PC-9 (cell line): ENCODE measurements around the gene DOCK2. TPM values are rescaled to one million over a fixed set of nuclear protein-coding genes. Genes with fewer than 3 reads are reported as not detected.

Experiments
- BruUV-seq: library from RNA; stranded (reverse); fragments of 400-500 nt; replicated peaks from 2 replicates; lab custom pipeline; 2021; lab: Mats Ljungman, UMichigan
- CTCF ChIA-PET: fragments of 300-600 bp; sonication (Branson Sonifier 250); formaldehyde crosslinking; loops from one replicate; lab custom pipeline; 2022; ENCODE audit warnings: antibody characterized with exemption; lab: Charles Lee
- POLR2A ChIA-PET: fragments of 300-600 bp; sonication (Branson Sonifier 250); formaldehyde crosslinking; loops from one replicate; lab custom pipeline; 2022; ENCODE audit warnings: antibody characterized with exemption; ENCODE audit not compliant: unreplicated experiment; lab: Charles Lee
- DNase-seq, 2 experiments: peaks; one replicate each; pipeline versions ENCODE4 v3.0.0 to v3.0.0-alpha.2; 2015 to 2022; ENCODE audit warnings: mixed read lengths in 1 of 2
- H2AFZ ChIP-seq: fragments of 200-600 bp; sonication (generic); 2 replicates; pipeline ENCODE4 v1.8.1; 2017; ENCODE audit warnings: antibody characterized with exemption
- H3F3A ChIP-seq: fragments of 200-600 bp; sonication (generic); 2 replicates; pipeline ENCODE4 v1.8.1; 2017; ENCODE audit warnings: antibody characterized with exemption, mild to moderate bottlenecking, low read depth; ENCODE audit not compliant: insufficient read depth
- H3K27ac ChIP-seq: fragments of 200-600 bp; sonication (generic); 2 replicates; pipeline ENCODE4 v1.6.1; 2016; ENCODE audit warnings: mixed run types
- H3K27me3 ChIP-seq: fragments of 200-600 bp; sonication (generic); 2 replicates; pipeline ENCODE4 v1.6.1; 2016; ENCODE audit warnings: low read depth, mixed run types; ENCODE audit not compliant: insufficient read depth
- H3K36me3 ChIP-seq: fragments of 200-600 bp; sonication (generic); 2 replicates; pipeline ENCODE4 v1.6.1; 2016; ENCODE audit warnings: low read depth, mixed run types
- H3K4me1 ChIP-seq: fragments of 200-600 bp; sonication (generic); replicated peaks from 2 replicates; pipeline ENCODE4 v1.6.1; 2016; ENCODE audit warnings: mixed run types; ENCODE audit not compliant: insufficient read depth
- H3K4me2 ChIP-seq: fragments of 200-600 bp; sonication (generic); 2 replicates; pipeline ENCODE4 v1.6.1; 2017; ENCODE audit warnings: mixed run types
- H3K4me3 ChIP-seq: fragments of 200-600 bp; sonication (generic); 2 replicates; pipeline ENCODE4 v1.6.1; 2016; ENCODE audit warnings: mixed run types
- H3K79me2 ChIP-seq: fragments of 200-600 bp; sonication (generic); 2 replicates; pipeline ENCODE4 v1.6.1; 2017; ENCODE audit warnings: low read depth, mixed run types
- H3K9me2 ChIP-seq: fragments of 200-600 bp; sonication (generic); 2 replicates; pipeline ENCODE4 v1.8.1; 2017; ENCODE audit warnings: mild to moderate bottlenecking; ENCODE audit not compliant: insufficient read depth
- H3K9me3 ChIP-seq: fragments of 200-600 bp; sonication (generic); 2 replicates; pipeline ENCODE4 v1.8.1; 2016; ENCODE audit warnings: low read depth; ENCODE audit not compliant: insufficient read depth
- H4K20me1 ChIP-seq: fragments of 200-600 bp; sonication (generic); 2 replicates; pipeline ENCODE4 v1.8.1; 2017; ENCODE audit not compliant: insufficient read depth
- CTCF ChIP-seq: fragments of 200-600 bp; sonication (generic); conservative IDR thresholded peaks from 2 replicates; pipeline ENCODE4 v1.6.1; 2017; ENCODE audit warnings: mixed run types, antibody characterized with exemption, mild to moderate bottlenecking, moderate library complexity
- EZH2 ChIP-seq: fragments of 200-600 bp; sonication (generic); IDR thresholded peaks from 2 replicates; pipeline ENCODE4 v1.8.0; 2017; ENCODE audit warnings: antibody characterized with exemption, low read depth
- intact Hi-C: fragments of 100-400 bp; cut with micrococcal nuclease; formaldehyde crosslinking; loops from one replicate; pipeline ENCODE4 v1.10.0; 2022; ENCODE audit not compliant: unreplicated experiment
- total RNA-seq: library from RNA; stranded (reverse); gene quantifications from 2 replicates; pipeline ENCODE4 v1.2.3, GENCODE V29; 2021

DOCK2 gene
- total RNA-seq, 1 experiment from 2014 or later: 0.41 TPM

- H3K27me3 ChIP-seq: no peaks in the 10 kb centered on the region
- no peak overlapping the region for H2AFZ ChIP-seq
- H3K4me2 ChIP-seq: no peak overlapping the region
- intact Hi-C loops: no loop called here
- H3K79me2 ChIP-seq: no peaks in the 10 kb centered on the region
- H3K9me2 ChIP-seq: no peaks in the 10 kb centered on the region
- no peaks in the 10 kb centered on the region for H3K36me3 ChIP-seq
- POLR2A ChIA-PET: no interaction called here
- TF ChIP-seq EZH2 (no peak), CTCF (no peak)
- H3K9me3 ChIP-seq: no peaks in the 10 kb centered on the region
- H3K4me3 ChIP-seq: no peak overlapping the region
- no peaks in the 10 kb centered on the region for H4K20me1 ChIP-seq
- no peak for DNase-seq
- H3F3A ChIP-seq: no peaks in the 10 kb centered on the region
- no TSS peak for BruUV-seq
- no peaks in the 10 kb centered on the region for H3K4me1 ChIP-seq
- no peak overlapping the region for H3K27ac ChIP-seq
- CTCF ChIA-PET: no interaction called here
Observed at GRCh38 chr5:169914766-169915165, 277.7 kb downstream of the DOCK2 start.

GRCh38 chr5:169917500-169917899, 280.4 kb downstream of the DOCK2 start:
- Histone ChIP-seq H3K9me2 (no peaks in the 10 kb centered on the region), H3K36me3 (no peaks in the 10 kb centered on the region), H2AFZ (no peak overlapping the region), H4K20me1 (no peaks in the 10 kb centered on the region), H3K9me3 (no peaks in the 10 kb centered on the region), H3K79me2 (no peaks in the 10 kb centered on the region), H3F3A (no peaks in the 10 kb centered on the region), H3K4me3 (no peak overlapping the region), H3K27me3 (no peaks in the 10 kb centered on the region), H3K27ac (no peak overlapping the region), H3K4me2 (no peak overlapping the region), H3K4me1 (no peaks in the 10 kb centered on the region)
- no peak for DNase-seq
- TF ChIP-seq CTCF (no peak), EZH2 (no peak)
- intact Hi-C loops: no loop called here
- ChIA-PET CTCF (interaction anchor here (0.7 kb wide), 1 partner anchor 158 kb away, joined by 3 read pairs; no protein-coding TSS in a partner anchor), POLR2A (no interaction called here)
- BruUV-seq: no TSS peak

- H3K9me2 ChIP-seq: no peaks in the 10 kb centered on the region
- intact Hi-C loops: no loop called here
- BruUV-seq: no TSS peak
- no peaks in the 10 kb centered on the region for H4K20me1 ChIP-seq
- DNase-seq: no peak
- no peak overlapping the region for H2AFZ ChIP-seq
- no peak overlapping the region for H3K4me2 ChIP-seq
- H3K4me1 ChIP-seq: no peaks in the 10 kb centered on the region
- no peaks in the 10 kb centered on the region for H3K27me3 ChIP-seq
- no peaks in the 10 kb centered on the region for H3K79me2 ChIP-seq
- H3K9me3 ChIP-seq: no peaks in the 10 kb centered on the region
- TF ChIP-seq EZH2 (no peak), CTCF (no peak)
- H3K4me3 ChIP-seq: no peak overlapping the region
- H3K36me3 ChIP-seq: no peaks in the 10 kb centered on the region
- ChIA-PET CTCF (no interaction called here), POLR2A (no interaction called here)
- H3K27ac ChIP-seq: no peak overlapping the region
- H3F3A ChIP-seq: no peaks in the 10 kb centered on the region
Observed at GRCh38 chr5:169918228-169918627, 281.2 kb downstream of the DOCK2 start.
